Measurements from ENCODE around the gene HADH. TPM values are rescaled to one million over a fixed set of nuclear protein-coding genes. Genes with fewer than 3 reads are reported as not detected.
A peak's percentile ranks its signal among the peaks of the same experiment; 100 is the strongest.

The HADH gene
- total RNA-seq, 1 experiment from 2014 or later: 39.8 TPM

GRCh38 chr4:107988763-107989035 lies 990 bp upstream of the HADH start:
- H3K27me3 Mint-ChIP-seq (ENCODE audit: low read depth): peaks cover 9% of the 10 kb centered on the region
- H3K4me1 Mint-ChIP-seq: peaks cover 30% of the 10 kb centered on the region
- CTCF ChIA-PET: interaction anchor here (1.1 kb wide), 1 partner anchor 30 kb away, joined by 3 read pairs; no protein-coding TSS in a partner anchor
- H3K27ac Mint-ChIP-seq: no peak overlapping the region
- TF ChIP-seq MLX (CRISPR knock-in tag; IDR thresholded peaks at IDR 0.05): no peak
- TF ChIP-seq E2F5 (CRISPR knock-in tag; IDR thresholded peaks at IDR 0.05): no peak
- TF ChIP-seq, protein P1, sequence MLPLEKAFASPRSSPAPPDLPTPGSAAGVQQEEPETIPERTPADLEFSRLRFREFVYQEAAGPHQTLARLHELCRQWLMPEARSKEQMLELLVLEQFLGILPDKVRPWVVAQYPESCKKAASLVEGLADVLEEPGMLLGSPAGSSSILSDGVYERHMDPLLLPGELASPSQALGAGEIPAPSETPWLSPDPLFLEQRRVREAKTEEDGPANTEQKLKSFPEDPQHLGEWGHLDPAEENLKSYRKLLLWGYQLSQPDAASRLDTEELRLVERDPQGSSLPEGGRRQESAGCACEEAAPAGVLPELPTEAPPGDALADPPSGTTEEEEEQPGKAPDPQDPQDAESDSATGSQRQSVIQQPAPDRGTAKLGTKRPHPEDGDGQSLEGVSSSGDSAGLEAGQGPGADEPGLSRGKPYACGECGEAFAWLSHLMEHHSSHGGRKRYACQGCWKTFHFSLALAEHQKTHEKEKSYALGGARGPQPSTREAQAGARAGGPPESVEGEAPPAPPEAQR (CRISPR knock-in tag; IDR thresholded peaks at IDR 0.05): no peak
- TF ChIP-seq, protein P2, sequence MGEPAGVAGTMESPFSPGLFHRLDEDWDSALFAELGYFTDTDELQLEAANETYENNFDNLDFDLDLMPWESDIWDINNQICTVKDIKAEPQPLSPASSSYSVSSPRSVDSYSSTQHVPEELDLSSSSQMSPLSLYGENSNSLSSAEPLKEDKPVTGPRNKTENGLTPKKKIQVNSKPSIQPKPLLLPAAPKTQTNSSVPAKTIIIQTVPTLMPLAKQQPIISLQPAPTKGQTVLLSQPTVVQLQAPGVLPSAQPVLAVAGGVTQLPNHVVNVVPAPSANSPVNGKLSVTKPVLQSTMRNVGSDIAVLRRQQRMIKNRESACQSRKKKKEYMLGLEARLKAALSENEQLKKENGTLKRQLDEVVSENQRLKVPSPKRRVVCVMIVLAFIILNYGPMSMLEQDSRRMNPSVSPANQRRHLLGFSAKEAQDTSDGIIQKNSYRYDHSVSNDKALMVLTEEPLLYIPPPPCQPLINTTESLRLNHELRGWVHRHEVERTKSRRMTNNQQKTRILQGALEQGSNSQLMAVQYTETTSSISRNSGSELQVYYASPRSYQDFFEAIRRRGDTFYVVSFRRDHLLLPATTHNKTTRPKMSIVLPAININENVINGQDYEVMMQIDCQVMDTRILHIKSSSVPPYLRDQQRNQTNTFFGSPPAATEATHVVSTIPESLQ (CRISPR knock-in tag; IDR thresholded peaks at IDR 0.05): no peak
- no peak for TF ChIP-seq NR2C2 (CRISPR knock-in tag; IDR thresholded peaks at IDR 0.05)
- TF ChIP-seq, protein P3, sequence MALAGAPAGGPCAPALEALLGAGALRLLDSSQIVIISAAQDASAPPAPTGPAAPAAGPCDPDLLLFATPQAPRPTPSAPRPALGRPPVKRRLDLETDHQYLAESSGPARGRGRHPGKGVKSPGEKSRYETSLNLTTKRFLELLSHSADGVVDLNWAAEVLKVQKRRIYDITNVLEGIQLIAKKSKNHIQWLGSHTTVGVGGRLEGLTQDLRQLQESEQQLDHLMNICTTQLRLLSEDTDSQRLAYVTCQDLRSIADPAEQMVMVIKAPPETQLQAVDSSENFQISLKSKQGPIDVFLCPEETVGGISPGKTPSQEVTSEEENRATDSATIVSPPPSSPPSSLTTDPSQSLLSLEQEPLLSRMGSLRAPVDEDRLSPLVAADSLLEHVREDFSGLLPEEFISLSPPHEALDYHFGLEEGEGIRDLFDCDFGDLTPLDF (CRISPR knock-in tag; IDR thresholded peaks at IDR 0.05): no peak
- no peak for TF ChIP-seq TEAD4 (CRISPR knock-in tag; IDR thresholded peaks at IDR 0.05)
- no peak for TF ChIP-seq NFYB (CRISPR knock-in tag; conservative IDR thresholded peaks at IDR 0.05; ENCODE audit: low read depth)
- TF ChIP-seq NFE2L1 (CRISPR knock-in tag; IDR thresholded peaks at IDR 0.05): no peak
- POLR2A ChIA-PET: no interaction called here
- DNase-seq (ENCODE audit: low spot score): no peak
- no peaks in the 10 kb centered on the region for H3K36me3 Mint-ChIP-seq
- no peaks in the 10 kb centered on the region for H3K9me3 Mint-ChIP-seq
- H3K4me3 Mint-ChIP-seq: no peak overlapping the region
- ATAC-seq: no peak

DNA sequence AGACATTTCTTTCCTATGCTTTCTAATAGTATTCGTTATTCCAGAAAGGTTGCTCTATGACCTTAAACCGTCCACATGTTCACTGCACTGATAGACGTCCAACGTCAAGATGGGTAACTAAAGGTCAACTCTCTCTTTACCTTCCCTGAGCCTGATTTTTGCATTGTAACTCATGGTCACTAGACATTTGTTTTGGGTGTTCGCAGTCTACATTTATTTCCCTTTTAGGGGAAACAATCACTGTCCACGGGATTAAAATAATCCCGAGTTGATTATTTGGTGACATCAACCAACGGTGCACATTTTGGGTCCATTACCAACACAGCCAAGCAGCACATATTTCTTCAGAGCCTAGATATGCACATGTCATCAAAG lies 540 bp upstream of the HADH start:
- ATAC-seq (no peak), DNase-seq (ENCODE audit: low spot score) (no peak)
- Mint-ChIP-seq H3K27me3 (ENCODE audit: low read depth) (peaks cover 9% of the 10 kb centered on the region), H3K9me3 (no peaks in the 10 kb centered on the region), H3K4me3 (peak overlapping the region; percentile 90), H3K27ac (no peak overlapping the region), H3K4me1 (peaks cover 33% of the 10 kb centered on the region), H3K36me3 (no peaks in the 10 kb centered on the region)
- ChIA-PET POLR2A (interaction anchor here (1.1 kb wide), 1 partner anchor 268 kb away, joined by 3 read pairs; no protein-coding TSS in a partner anchor), CTCF (interaction anchor here (1.1 kb wide), 1 partner anchor 30 kb away, joined by 3 read pairs; no protein-coding TSS in a partner anchor)
- TF ChIP-seq, protein P3 (CRISPR knock-in tag; IDR thresholded peaks at IDR 0.05): no peak
- TF ChIP-seq, protein P4, sequence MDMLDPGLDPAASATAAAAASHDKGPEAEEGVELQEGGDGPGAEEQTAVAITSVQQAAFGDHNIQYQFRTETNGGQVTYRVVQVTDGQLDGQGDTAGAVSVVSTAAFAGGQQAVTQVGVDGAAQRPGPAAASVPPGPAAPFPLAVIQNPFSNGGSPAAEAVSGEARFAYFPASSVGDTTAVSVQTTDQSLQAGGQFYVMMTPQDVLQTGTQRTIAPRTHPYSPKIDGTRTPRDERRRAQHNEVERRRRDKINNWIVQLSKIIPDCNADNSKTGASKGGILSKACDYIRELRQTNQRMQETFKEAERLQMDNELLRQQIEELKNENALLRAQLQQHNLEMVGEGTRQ (CRISPR knock-in tag; IDR thresholded peaks at IDR 0.05): no peak
- TF ChIP-seq OVOL2 (CRISPR knock-in tag; IDR thresholded peaks at IDR 0.05; ENCODE audit: borderline replicate concordance): no peak
- no peak for TF ChIP-seq TP53 (CRISPR knock-in tag; IDR thresholded peaks at IDR 0.05)
- TF ChIP-seq ZNF425 (CRISPR knock-in tag; conservative IDR thresholded peaks at IDR 0.05): no peak
- no peak for TF ChIP-seq TEAD1 (CRISPR knock-in tag; IDR thresholded peaks at IDR 0.05)
